Mucosa of stomach (tissue), 1 donor: Measurements from ENCODE around the gene SLC22A31.

Source experiments
- H3K27me3 ChIP-seq: one replicate; pipeline ENCODE4 v1.7.0; 2013; ENCODE audit warnings: mild to moderate bottlenecking, low read length; ENCODE audit not compliant: control insufficient read depth, insufficient read depth
- H3K36me3 ChIP-seq: one replicate; pipeline ENCODE4 v1.7.0; 2013; ENCODE audit warnings: low read length; ENCODE audit not compliant: control insufficient read depth, insufficient read depth
- H3K4me1 ChIP-seq: one replicate; pipeline ENCODE4 v1.7.0; 2013; ENCODE audit warnings: mild to moderate bottlenecking, low read length; ENCODE audit not compliant: control insufficient read depth, insufficient read depth
- H3K4me3 ChIP-seq: one replicate; pipeline ENCODE4 v1.7.0; 2013; ENCODE audit warnings: low read length
- H3K9ac ChIP-seq: one replicate; pipeline ENCODE4 v1.7.0; 2013; ENCODE audit warnings: mild to moderate bottlenecking, low read length, moderate library complexity
- H3K9me3 ChIP-seq: one replicate; pipeline ENCODE4 v1.7.0; 2013; ENCODE audit warnings: mild to moderate bottlenecking, low read length, moderate library complexity; ENCODE audit not compliant: control insufficient read depth
- donor health status: Pancreatic carcinoma.

SLC22A31 gene

GRCh38 chr16:89179148-89179484 is 21.2 kb downstream of the SLC22A31 start:
- peaks cover 2% of the 10 kb centered on the region for H3K27me3 ChIP-seq
- no peak overlapping the region for H3K4me3 ChIP-seq

DNA sequence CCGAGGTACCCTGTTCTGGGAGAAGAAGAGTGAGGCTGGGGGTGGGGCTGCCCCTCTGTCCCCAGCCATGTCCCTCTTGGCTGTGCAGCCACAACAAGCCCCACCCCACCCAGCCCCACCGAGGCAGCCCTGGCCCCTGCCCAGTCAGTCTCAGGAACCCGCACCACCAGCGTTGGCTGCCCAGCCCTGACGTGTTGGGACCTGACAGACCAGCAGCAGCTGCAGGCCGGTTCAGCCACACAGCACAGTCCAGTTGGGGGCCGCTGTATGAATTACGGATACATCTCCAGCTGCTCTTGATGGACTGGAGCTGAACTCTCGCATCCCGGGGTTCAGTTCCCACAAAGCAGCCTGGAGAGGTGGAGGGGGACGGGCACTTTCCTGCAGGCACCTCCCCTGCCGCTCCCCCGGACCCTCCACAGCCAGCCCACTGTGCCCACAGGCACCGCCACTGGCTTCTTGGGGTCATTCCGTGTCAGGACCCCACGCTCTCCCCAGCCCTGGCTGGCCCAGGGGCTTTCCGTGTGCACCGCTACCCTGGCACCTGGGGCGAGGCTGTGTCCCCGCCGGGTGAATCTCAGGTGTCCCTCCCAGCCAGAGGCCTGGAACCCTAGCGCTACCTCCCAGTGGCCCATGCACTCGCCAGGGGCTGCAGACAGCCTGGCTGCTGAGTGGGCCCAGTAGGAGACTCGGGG is 21.7 kb downstream of the SLC22A31 start:
- Histone ChIP-seq H3K4me3 (no peak overlapping the region), H3K36me3 (no peaks in the 10 kb centered on the region), H3K9me3 (no peaks in the 10 kb centered on the region), H3K4me1 (no peaks in the 10 kb centered on the region), H3K27me3 (peaks cover 3% of the 10 kb centered on the region), H3K9ac (no peak overlapping the region)

More at GRCh38 chr16:89179148-89179484, 21.2 kb downstream of the SLC22A31 start:
- H3K9me3 ChIP-seq: no peaks in the 10 kb centered on the region
- no peaks in the 10 kb centered on the region for H3K36me3 ChIP-seq
- no peaks in the 10 kb centered on the region for H3K4me1 ChIP-seq
- no peak overlapping the region for H3K9ac ChIP-seq

GRCh38 chr16:89177501-89177900 is 22.8 kb downstream of the SLC22A31 start:
- no peak overlapping the region for H3K9ac ChIP-seq
- H3K9me3 ChIP-seq: no peaks in the 10 kb centered on the region
- no peaks in the 10 kb centered on the region for H3K4me1 ChIP-seq
- H3K27me3 ChIP-seq: peaks cover 14% of the 10 kb centered on the region
- no peak overlapping the region for H3K4me3 ChIP-seq
- H3K36me3 ChIP-seq: no peaks in the 10 kb centered on the region

GRCh38 chr16:89176717-89177116 is 23.6 kb downstream of the SLC22A31 start:
- Histone ChIP-seq H3K9me3 (no peaks in the 10 kb centered on the region), H3K27me3 (peaks cover 19% of the 10 kb centered on the region), H3K36me3 (no peaks in the 10 kb centered on the region), H3K4me1 (peaks cover 3% of the 10 kb centered on the region), H3K4me3 (no peak overlapping the region), H3K9ac (no peak overlapping the region)

DNA sequence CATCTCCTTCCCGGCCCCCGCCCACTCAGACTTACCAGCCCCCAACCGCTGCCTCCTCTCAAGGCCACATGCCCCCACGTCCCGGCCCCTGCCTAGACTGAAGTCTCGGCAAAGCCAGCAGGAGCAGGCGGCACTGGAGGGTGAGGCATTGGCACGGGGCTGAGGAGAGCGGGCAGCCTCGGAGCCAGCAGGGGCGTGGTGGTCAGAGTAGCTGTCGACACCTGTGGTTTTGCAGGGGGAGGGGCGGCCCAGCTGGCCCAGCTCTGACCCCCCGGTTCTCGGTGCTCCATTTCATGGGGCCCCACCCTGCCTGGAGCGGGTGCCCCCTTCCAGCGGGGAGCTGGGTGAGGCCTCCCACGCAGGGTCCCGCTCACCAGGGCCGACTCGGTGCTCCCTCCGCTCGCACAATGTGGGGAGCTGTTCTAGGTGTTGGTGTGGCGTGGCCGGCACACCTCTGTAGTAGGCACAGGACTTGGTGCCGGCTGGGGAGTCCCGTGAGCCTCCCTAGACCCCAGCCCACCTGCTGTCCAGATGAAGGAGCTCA is 24.1 kb downstream of the SLC22A31 start:
- H3K27me3 ChIP-seq: peaks cover 21% of the 10 kb centered on the region
- H3K4me3 ChIP-seq: no peak overlapping the region
- no peak overlapping the region for H3K9ac ChIP-seq
- no peaks in the 10 kb centered on the region for H3K9me3 ChIP-seq
- no peaks in the 10 kb centered on the region for H3K36me3 ChIP-seq
- H3K4me1 ChIP-seq: peaks cover 5% of the 10 kb centered on the region

- no peak overlapping the region for H3K9ac ChIP-seq
- H3K36me3 ChIP-seq: no peaks in the 10 kb centered on the region
- no peaks in the 10 kb centered on the region for H3K9me3 ChIP-seq
- no peak overlapping the region for H3K4me3 ChIP-seq
- peaks cover 10% of the 10 kb centered on the region for H3K4me1 ChIP-seq
- H3K27me3 ChIP-seq: peaks cover 26% of the 10 kb centered on the region
Measured at GRCh38 chr16:89175280-89176146, 24.8 kb downstream of the SLC22A31 start.

GRCh38 chr16:89174877-89175276 is 25.5 kb downstream of the SLC22A31 start:
- no peaks in the 10 kb centered on the region for H3K9me3 ChIP-seq
- no peak overlapping the region for H3K4me3 ChIP-seq
- H3K36me3 ChIP-seq: no peaks in the 10 kb centered on the region
- H3K4me1 ChIP-seq: peaks cover 13% of the 10 kb centered on the region
- no peak overlapping the region for H3K9ac ChIP-seq
- H3K27me3 ChIP-seq: peaks cover 32% of the 10 kb centered on the region

DNA sequence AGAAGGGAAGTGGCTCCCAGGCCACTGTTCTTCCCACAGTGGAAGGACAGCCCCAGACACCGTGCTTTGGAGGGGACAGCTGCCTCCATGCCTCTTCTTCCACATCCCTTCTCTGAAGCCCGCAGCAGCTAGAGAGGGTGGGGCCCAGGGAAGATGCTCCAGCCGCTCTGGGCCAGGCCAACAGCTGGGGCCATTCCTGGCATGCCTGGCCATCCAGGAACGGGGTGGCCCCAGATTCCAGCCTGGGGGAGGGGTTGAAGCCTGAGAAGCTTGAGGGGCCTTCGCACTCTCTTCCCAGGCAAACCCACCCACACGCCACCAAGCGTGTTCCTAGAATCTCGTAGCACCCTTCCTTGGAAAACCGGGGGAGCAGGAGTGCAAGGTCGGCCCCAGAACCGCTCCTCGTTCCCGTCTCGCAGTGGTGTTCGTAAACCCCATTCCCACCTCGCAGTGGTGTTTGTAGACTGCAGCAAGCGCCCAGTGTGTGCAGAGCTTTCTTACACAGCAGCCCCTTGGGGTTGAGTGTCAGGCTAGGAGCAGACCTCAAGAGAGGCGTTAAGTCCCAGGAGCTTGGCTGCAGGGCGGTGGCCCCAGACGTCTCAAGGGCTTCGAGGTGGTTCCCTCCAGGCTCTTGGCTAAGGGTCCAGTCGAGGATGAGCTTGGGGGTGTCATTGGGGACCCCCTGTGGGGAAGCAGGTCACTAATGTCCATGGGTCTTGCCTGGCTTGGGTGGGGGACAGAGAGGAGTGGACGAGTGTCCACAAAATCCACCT is 26.1 kb downstream of the SLC22A31 start:
- peaks cover 38% of the 10 kb centered on the region for H3K27me3 ChIP-seq
- H3K9ac ChIP-seq: no peak overlapping the region
- H3K4me1 ChIP-seq: peaks cover 13% of the 10 kb centered on the region
- no peaks in the 10 kb centered on the region for H3K36me3 ChIP-seq
- H3K4me3 ChIP-seq: no peak overlapping the region
- no peaks in the 10 kb centered on the region for H3K9me3 ChIP-seq

DNA sequence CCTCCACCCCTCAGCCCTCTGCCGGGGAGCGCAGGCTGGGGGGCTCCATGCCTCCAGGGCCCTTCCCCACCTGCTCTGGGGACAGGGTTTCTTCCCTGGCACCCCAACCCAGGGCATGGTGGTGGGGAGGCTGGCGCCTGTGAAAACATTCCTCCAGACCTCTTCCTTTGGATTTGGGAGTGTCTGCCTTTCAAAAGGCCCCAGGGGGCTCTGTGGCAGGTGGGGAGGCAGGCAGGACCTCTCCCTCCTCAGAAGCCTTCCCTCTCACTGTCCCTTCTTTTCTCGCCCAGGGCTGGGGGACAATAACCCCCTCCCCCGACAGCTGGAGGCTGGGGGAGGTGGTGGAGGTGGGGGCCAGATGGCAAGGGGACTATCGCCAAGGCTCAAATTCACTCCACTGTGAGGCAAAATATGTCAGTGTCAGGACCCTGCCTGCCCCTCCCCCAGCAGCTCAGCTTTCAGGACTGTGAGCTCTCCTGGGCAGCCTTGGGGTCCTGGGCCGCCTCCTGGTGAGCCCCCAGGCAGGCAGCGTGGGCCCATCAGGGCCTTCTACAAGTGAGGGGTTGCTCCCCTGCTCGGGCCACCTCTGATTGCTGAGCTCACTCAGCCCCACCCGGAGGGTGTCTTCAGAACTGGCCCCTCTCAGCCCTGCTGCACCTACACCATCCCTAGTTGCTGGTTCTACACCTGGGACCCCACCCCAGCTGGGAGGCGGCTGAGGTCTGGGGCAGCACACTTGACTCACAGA is 27.0 kb downstream of the SLC22A31 start:
- Histone ChIP-seq H3K4me3 (no peak overlapping the region), H3K27me3 (peaks cover 47% of the 10 kb centered on the region), H3K9me3 (no peaks in the 10 kb centered on the region), H3K36me3 (no peaks in the 10 kb centered on the region), H3K4me1 (peaks cover 13% of the 10 kb centered on the region), H3K9ac (no peak overlapping the region)

DNA sequence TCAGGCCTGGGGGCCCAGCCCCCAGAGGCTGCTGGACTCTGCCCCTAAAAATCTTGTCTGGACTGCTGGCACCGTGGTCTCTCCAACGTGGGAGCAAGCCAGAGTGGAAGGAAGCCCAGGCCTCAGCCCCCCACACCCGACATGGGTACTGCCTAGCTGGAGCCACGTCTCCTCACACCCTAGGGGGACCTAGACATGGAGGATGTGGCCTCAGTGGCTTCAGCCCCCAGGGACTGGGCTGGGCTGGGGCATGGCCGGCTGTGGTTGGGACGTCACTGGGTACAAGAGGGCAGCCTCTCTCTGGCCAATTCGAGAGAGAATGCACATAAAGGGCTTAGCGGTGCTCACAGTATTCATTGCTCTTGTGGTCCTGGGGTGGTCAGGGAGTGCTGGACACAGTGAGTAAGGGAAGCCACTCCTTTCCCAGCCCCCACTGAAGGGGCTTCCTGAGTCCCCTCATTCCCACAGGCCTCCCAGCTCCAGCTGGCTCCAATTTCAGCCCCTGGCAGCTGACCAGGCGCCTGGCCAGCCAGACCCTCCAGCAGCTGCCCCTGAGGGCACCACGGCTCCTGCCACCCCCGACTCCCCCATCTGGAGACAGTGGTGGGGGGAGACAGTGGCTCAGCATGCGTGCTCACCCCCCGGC is 27.7 kb downstream of the SLC22A31 start:
- no peak overlapping the region for H3K4me3 ChIP-seq
- peaks cover 52% of the 10 kb centered on the region for H3K27me3 ChIP-seq
- no peak overlapping the region for H3K9ac ChIP-seq

GRCh38 chr16:89172171-89172527 is 28.2 kb downstream of the SLC22A31 start:
- Histone ChIP-seq H3K4me1 (peaks cover 20% of the 10 kb centered on the region), H3K9ac (no peak overlapping the region), H3K36me3 (no peaks in the 10 kb centered on the region), H3K9me3 (no peaks in the 10 kb centered on the region), H3K27me3 (peaks cover 54% of the 10 kb centered on the region), H3K4me3 (no peak overlapping the region)

More for the DNA sequence above, 27.7 kb downstream of the SLC22A31 start:
- peaks cover 15% of the 10 kb centered on the region for H3K4me1 ChIP-seq
- no peaks in the 10 kb centered on the region for H3K36me3 ChIP-seq
- no peaks in the 10 kb centered on the region for H3K9me3 ChIP-seq
